ENCODE measurements around the gene ENTREP3. TPM values are rescaled to one million over a fixed set of nuclear protein-coding genes. Genes with fewer than 3 reads are reported as not detected.
A peak's percentile ranks its signal among the peaks of the same experiment; 100 is the strongest.

The ENTREP3 gene
- polyA plus RNA-seq, 1 donor (not counting 4 experiments of a cell fraction or from before 2014, with no cell fraction given), result 8.8 TPM

DNA sequence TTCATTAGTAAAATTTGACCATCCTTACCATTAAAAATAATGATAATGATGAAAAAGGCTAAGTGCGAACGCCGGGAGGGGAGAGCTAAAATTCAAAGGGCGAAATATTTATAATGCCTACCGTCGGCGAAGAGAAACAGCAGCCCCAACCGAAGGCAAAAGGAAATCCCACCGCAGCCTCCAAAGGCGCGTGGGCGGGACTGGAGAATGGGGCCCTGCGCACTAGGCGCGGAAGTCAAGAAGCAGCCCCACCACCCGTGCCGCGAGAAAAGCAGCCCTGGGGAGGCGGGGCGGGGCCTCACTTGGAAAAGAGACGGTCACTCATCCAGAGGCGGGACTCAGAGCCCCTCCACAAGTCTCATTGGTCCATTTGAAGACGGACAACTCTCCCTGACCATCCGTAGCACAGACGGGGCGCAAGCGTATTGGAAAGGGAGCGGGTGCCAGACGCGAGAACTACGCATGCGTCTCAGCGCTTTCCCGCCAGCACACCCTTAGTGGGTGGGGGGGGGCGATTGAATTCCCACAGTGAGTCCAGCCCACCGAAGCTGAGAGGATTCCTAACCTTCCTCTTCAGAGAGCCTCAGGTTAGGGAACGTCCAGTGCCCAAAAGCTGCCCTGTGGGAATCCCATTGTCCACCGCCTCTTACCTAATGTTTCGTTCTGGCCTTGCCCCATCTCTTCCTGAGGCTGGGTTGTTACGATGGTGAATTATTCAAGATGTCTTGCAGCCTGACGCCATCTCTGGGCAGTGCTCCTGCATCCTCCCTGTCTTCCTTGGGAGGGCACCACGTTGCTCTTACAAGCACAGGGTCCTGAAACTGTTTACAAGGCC, 27.8 kb downstream of the ENTREP3 start:
- dilution Hi-C loops (cut with MboI; ENCODE audit: extremely low pct_ligation_motif_present, low sequenced_read_pairs), result no loop called here

DNA sequence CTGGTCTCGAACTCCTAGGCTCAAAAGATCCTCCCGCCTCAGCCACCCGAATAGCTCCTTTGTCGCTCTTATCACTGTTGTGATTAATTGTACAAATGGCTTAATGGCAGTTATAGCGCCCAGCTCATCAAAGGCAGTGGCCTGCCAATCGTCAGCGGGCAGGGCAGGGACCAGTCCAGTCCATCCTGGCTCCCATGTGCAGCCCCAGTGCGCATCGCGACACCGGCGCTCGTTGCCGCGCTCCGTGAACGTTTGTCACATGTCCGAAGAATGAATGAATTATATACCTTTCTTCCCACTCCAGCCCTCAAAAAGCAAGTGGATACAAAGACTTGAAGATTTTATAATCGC, 28.4 kb downstream of the ENTREP3 start:
- H3K36me3 ChIP-seq (ENCODE audit: control insufficient read depth in 2 of 2, extremely low read depth in 1 of 2, insufficient read depth in 2 of 2, low read length in 2 of 2), result no peaks in the 10 kb centered on the region
- H2AFZ ChIP-seq (ENCODE audit: control insufficient read depth, low read length), result peak overlapping the region; percentile 71
- H3K9ac ChIP-seq (ENCODE audit: control insufficient read depth, extremely low read depth, insufficient read depth, low read length), result peak overlapping the region; percentile 90
- peaks cover 3% of the 10 kb centered on the region for H3K9me1 ChIP-seq (ENCODE audit: control insufficient read depth, extremely low read depth, insufficient read depth, low read length)
- H3K4me3 ChIP-seq (ENCODE audit: control insufficient read depth in 2 of 3, extremely low read depth in 1 of 3, insufficient read depth in 2 of 3, low read depth in 1 of 3, low read length in 3 of 3), result peak overlapping the region; percentile 55 to 94 (median 94)
- H3K9me3 ChIP-seq (ENCODE audit: control insufficient read depth, low read depth, low read length), result no peaks in the 10 kb centered on the region
- H3K4me2 ChIP-seq (ENCODE audit: control insufficient read depth, extremely low read depth, insufficient read depth, low read depth, low read length), result peak overlapping the region; percentile 87
- FAIRE-seq (no peak), DNase-seq (ENCODE audit: low read depth, low spot score) (no peak)
- no peaks in the 10 kb centered on the region for H3K27me3 ChIP-seq (ENCODE audit: control insufficient read depth, extremely low read depth, insufficient read depth, low read length)
- peak overlapping the region; percentile 87 for H3K27ac ChIP-seq (ENCODE audit: control insufficient read depth, insufficient read depth, low read length)
- TF ChIP-seq, protein P1, sequence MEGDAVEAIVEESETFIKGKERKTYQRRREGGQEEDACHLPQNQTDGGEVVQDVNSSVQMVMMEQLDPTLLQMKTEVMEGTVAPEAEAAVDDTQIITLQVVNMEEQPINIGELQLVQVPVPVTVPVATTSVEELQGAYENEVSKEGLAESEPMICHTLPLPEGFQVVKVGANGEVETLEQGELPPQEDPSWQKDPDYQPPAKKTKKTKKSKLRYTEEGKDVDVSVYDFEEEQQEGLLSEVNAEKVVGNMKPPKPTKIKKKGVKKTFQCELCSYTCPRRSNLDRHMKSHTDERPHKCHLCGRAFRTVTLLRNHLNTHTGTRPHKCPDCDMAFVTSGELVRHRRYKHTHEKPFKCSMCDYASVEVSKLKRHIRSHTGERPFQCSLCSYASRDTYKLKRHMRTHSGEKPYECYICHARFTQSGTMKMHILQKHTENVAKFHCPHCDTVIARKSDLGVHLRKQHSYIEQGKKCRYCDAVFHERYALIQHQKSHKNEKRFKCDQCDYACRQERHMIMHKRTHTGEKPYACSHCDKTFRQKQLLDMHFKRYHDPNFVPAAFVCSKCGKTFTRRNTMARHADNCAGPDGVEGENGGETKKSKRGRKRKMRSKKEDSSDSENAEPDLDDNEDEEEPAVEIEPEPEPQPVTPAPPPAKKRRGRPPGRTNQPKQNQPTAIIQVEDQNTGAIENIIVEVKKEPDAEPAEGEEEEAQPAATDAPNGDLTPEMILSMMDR (optimal IDR thresholded peaks at IDR 0.05 in 1 of 3, IDR thresholded peaks at IDR 0.05 in 1 of 3, conservative IDR thresholded peaks at IDR 0.05 in 1 of 3; ENCODE audit: extremely low read depth in 1 of 3, insufficient read depth in 2 of 3, low read length in 3 of 3), result no peak
- TF ChIP-seq EZH2 (IDR thresholded peaks at IDR 0.05; ENCODE audit: low read length), result no peak
- dilution Hi-C loops (cut with MboI; ENCODE audit: extremely low pct_ligation_motif_present, low sequenced_read_pairs), result no loop called here
- H3K4me1 ChIP-seq (ENCODE audit: control insufficient read depth, extremely low read depth, insufficient read depth, low read length), result peaks cover 37% of the 10 kb centered on the region
- peaks cover 13% of the 10 kb centered on the region for H3K79me2 ChIP-seq (ENCODE audit: control insufficient read depth, insufficient read depth, low read length)
- no peaks in the 10 kb centered on the region for H4K20me1 ChIP-seq (ENCODE audit: control insufficient read depth, extremely low read depth, insufficient read depth, low read length)

More for the DNA sequence above, 27.8 kb downstream of the ENTREP3 start:
- FAIRE-seq (peak; percentile 9), DNase-seq (ENCODE audit: low read depth, low spot score) (peak; percentile 97)
- peaks cover 13% of the 10 kb centered on the region for H3K79me2 ChIP-seq (ENCODE audit: control insufficient read depth, insufficient read depth, low read length)
- peak overlapping the region; percentile 98 for H2AFZ ChIP-seq (ENCODE audit: control insufficient read depth, low read length)
- H3K36me3 ChIP-seq (ENCODE audit: control insufficient read depth in 2 of 2, extremely low read depth in 1 of 2, insufficient read depth in 2 of 2, low read length in 2 of 2), result no peaks in the 10 kb centered on the region
- H3K27ac ChIP-seq (ENCODE audit: control insufficient read depth, insufficient read depth, low read length), result peak overlapping the region; percentile 87
- peak overlapping the region; percentile 87 for H3K4me2 ChIP-seq (ENCODE audit: control insufficient read depth, extremely low read depth, insufficient read depth, low read depth, low read length)
- no peaks in the 10 kb centered on the region for H4K20me1 ChIP-seq (ENCODE audit: control insufficient read depth, extremely low read depth, insufficient read depth, low read length)
- H3K9me3 ChIP-seq (ENCODE audit: control insufficient read depth, low read depth, low read length), result no peaks in the 10 kb centered on the region
- no peak for TF ChIP-seq EZH2 (IDR thresholded peaks at IDR 0.05; ENCODE audit: low read length)
- TF ChIP-seq, protein P1 (optimal IDR thresholded peaks at IDR 0.05 in 1 of 3, IDR thresholded peaks at IDR 0.05 in 1 of 3, conservative IDR thresholded peaks at IDR 0.05 in 1 of 3; ENCODE audit: extremely low read depth in 1 of 3, insufficient read depth in 2 of 3, low read length in 3 of 3), result no peak
- H3K4me3 ChIP-seq (ENCODE audit: control insufficient read depth in 2 of 3, extremely low read depth in 1 of 3, insufficient read depth in 2 of 3, low read depth in 1 of 3, low read length in 3 of 3), result peak overlapping the region; percentile 55 to 94 (median 94)
- H3K27me3 ChIP-seq (ENCODE audit: control insufficient read depth, extremely low read depth, insufficient read depth, low read length), result no peaks in the 10 kb centered on the region
- H3K9ac ChIP-seq (ENCODE audit: control insufficient read depth, extremely low read depth, insufficient read depth, low read length), result peak overlapping the region; percentile 90
- peaks cover 3% of the 10 kb centered on the region for H3K9me1 ChIP-seq (ENCODE audit: control insufficient read depth, extremely low read depth, insufficient read depth, low read length)
- H3K4me1 ChIP-seq (ENCODE audit: control insufficient read depth, extremely low read depth, insufficient read depth, low read length), result peaks cover 37% of the 10 kb centered on the region
